Mucosa of stomach (tissue), 1 donor: ENCODE measurements around the gene JPH4.
A peak's percentile ranks its signal among the peaks of the same experiment; 100 is the strongest.
"Not testable (repeated sequence)": the region's sequence is repeated elsewhere in the genome, so short reads cannot be mapped to it uniquely, and the experiment has no call there.

ENCODE experiments used
- H3K27me3 ChIP-seq: one replicate; pipeline ENCODE4 v1.7.0; 2013; ENCODE audit warnings: mild to moderate bottlenecking, low read length; ENCODE audit not compliant: control insufficient read depth, insufficient read depth
- H3K36me3 ChIP-seq: one replicate; pipeline ENCODE4 v1.7.0; 2013; ENCODE audit warnings: low read length; ENCODE audit not compliant: control insufficient read depth, insufficient read depth
- H3K4me1 ChIP-seq: one replicate; pipeline ENCODE4 v1.7.0; 2013; ENCODE audit warnings: mild to moderate bottlenecking, low read length; ENCODE audit not compliant: control insufficient read depth, insufficient read depth
- H3K4me3 ChIP-seq: one replicate; pipeline ENCODE4 v1.7.0; 2013; ENCODE audit warnings: low read length
- H3K9ac ChIP-seq: one replicate; pipeline ENCODE4 v1.7.0; 2013; ENCODE audit warnings: mild to moderate bottlenecking, low read length, moderate library complexity
- H3K9me3 ChIP-seq: one replicate; pipeline ENCODE4 v1.7.0; 2013; ENCODE audit warnings: mild to moderate bottlenecking, low read length, moderate library complexity; ENCODE audit not compliant: control insufficient read depth
- donor health status: Pancreatic carcinoma.

Gene JPH4

GRCh38 chr14:23615856-23616255 is 37.3 kb upstream of the JPH4 start:
- Histone ChIP-seq H3K36me3 (no peaks in the 10 kb centered on the region), H3K9me3 (no peaks in the 10 kb centered on the region), H3K4me3 (no peak overlapping the region), H3K27me3 (no peaks in the 10 kb centered on the region), H3K9ac (no peak overlapping the region), H3K4me1 (peaks cover 32% of the 10 kb centered on the region)

GRCh38 chr14:23614395-23614828 is 35.8 kb upstream of the JPH4 start:
- no peaks in the 10 kb centered on the region for H3K9me3 ChIP-seq
- H3K4me3 ChIP-seq = no peak overlapping the region
- peaks cover 46% of the 10 kb centered on the region for H3K4me1 ChIP-seq
- no peaks in the 10 kb centered on the region for H3K27me3 ChIP-seq
- peak overlapping the region; percentile 30 for H3K9ac ChIP-seq
- H3K36me3 ChIP-seq = no peaks in the 10 kb centered on the region

- Histone ChIP-seq H3K9me3 (no peaks in the 10 kb centered on the region), H3K9ac (peak overlapping the region; percentile 30), H3K36me3 (no peaks in the 10 kb centered on the region), H3K27me3 (no peaks in the 10 kb centered on the region), H3K4me1 (peaks cover 56% of the 10 kb centered on the region), H3K4me3 (no peak overlapping the region)
Observed at GRCh38 chr14:23613242-23614070, 34.9 kb upstream of the JPH4 start.

- Histone ChIP-seq H3K9ac (peak overlapping the region; percentile 4), H3K4me1 (peaks cover 57% of the 10 kb centered on the region), H3K27me3 (no peaks in the 10 kb centered on the region), H3K9me3 (no peaks in the 10 kb centered on the region), H3K4me3 (no peak overlapping the region), H3K36me3 (no peaks in the 10 kb centered on the region)
Observed at GRCh38 chr14:23612802-23613201, 34.2 kb upstream of the JPH4 start.

GRCh38 chr14:23612354-23612732 is 33.8 kb upstream of the JPH4 start:
- Histone ChIP-seq H3K4me3 (no peak overlapping the region), H3K36me3 (no peaks in the 10 kb centered on the region), H3K9me3 (no peaks in the 10 kb centered on the region), H3K27me3 (no peaks in the 10 kb centered on the region), H3K9ac (peak overlapping the region; percentile 4), H3K4me1 (peaks cover 57% of the 10 kb centered on the region)

- Histone ChIP-seq H3K4me3 (no peak overlapping the region), H3K9me3 (no peaks in the 10 kb centered on the region), H3K4me1 (peaks cover 69% of the 10 kb centered on the region), H3K27me3 (no peaks in the 10 kb centered on the region), H3K36me3 (no peaks in the 10 kb centered on the region), H3K9ac (peak overlapping the region; percentile 4)
Observed at GRCh38 chr14:23610815-23611289, 32.3 kb upstream of the JPH4 start.

- H3K4me3 ChIP-seq = no peak overlapping the region
- no peaks in the 10 kb centered on the region for H3K27me3 ChIP-seq
- H3K36me3 ChIP-seq = no peaks in the 10 kb centered on the region
- H3K9ac ChIP-seq = no peak overlapping the region
- no peaks in the 10 kb centered on the region for H3K9me3 ChIP-seq
- H3K4me1 ChIP-seq = peaks cover 69% of the 10 kb centered on the region
Observed at GRCh38 chr14:23610090-23610814, 31.7 kb upstream of the JPH4 start.

- H3K27me3 ChIP-seq, H3K36me3 ChIP-seq, H3K9ac ChIP-seq, H3K4me3 ChIP-seq, H3K9me3 ChIP-seq: not testable (repeated sequence)
- H3K4me1 ChIP-seq = peaks cover 67% of the 10 kb centered on the region
Observed at GRCh38 chr14:23609411-23610089, 31.0 kb upstream of the JPH4 start.

GRCh38 chr14:23609001-23609400 is 30.4 kb upstream of the JPH4 start:
- Histone ChIP-seq H3K36me3 (no peaks in the 10 kb centered on the region), H3K4me3 (no peak overlapping the region), H3K9ac (no peak overlapping the region), H3K27me3 (no peaks in the 10 kb centered on the region), H3K4me1 (peaks cover 61% of the 10 kb centered on the region), H3K9me3 (no peaks in the 10 kb centered on the region)

- no peaks in the 10 kb centered on the region for H3K9me3 ChIP-seq
- no peak overlapping the region for H3K4me3 ChIP-seq
- no peaks in the 10 kb centered on the region for H3K27me3 ChIP-seq
- peaks cover 60% of the 10 kb centered on the region for H3K4me1 ChIP-seq
- H3K36me3 ChIP-seq = no peaks in the 10 kb centered on the region
- no peak overlapping the region for H3K9ac ChIP-seq
Observed at GRCh38 chr14:23608454-23608853, 29.9 kb upstream of the JPH4 start.

- peaks cover 54% of the 10 kb centered on the region for H3K4me1 ChIP-seq
- no peaks in the 10 kb centered on the region for H3K36me3 ChIP-seq
- H3K4me3 ChIP-seq = no peak overlapping the region
- no peaks in the 10 kb centered on the region for H3K27me3 ChIP-seq
- H3K9me3 ChIP-seq = no peaks in the 10 kb centered on the region
- H3K9ac ChIP-seq = no peak overlapping the region
Observed at GRCh38 chr14:23605931-23606585, 27.5 kb upstream of the JPH4 start.
